ENCODE data around the gene PHACTR3. TPM values are rescaled to one million over a fixed set of nuclear protein-coding genes. Genes with fewer than 3 reads are reported as not detected.

PHACTR3 gene
- total RNA-seq, 2 experiments from 2014 or later = not detected

GRCh38 chr20:59818911-59819310 is 214.6 kb downstream of the PHACTR3 start:
- Mint-ChIP-seq H3K36me3 (ENCODE audit: low read depth) (no peaks in the 10 kb centered on the region), H3K9me3 (no peaks in the 10 kb centered on the region), H3K27ac (no peak overlapping the region), H3K4me3 (no peak overlapping the region), H3K4me1 (no peaks in the 10 kb centered on the region), H3K27me3 (no peaks in the 10 kb centered on the region)
- CTCF ChIA-PET = no interaction called here
- POLR2A ChIA-PET = no interaction called here
- peak; percentile 1 for DNase-seq

GRCh38 chr20:59819496-59820203 is 215.3 kb downstream of the PHACTR3 start:
- Mint-ChIP-seq H3K9me3 (no peaks in the 10 kb centered on the region), H3K4me3 (no peak overlapping the region), H3K4me1 (no peaks in the 10 kb centered on the region), H3K27ac (no peak overlapping the region), H3K27me3 (no peaks in the 10 kb centered on the region), H3K36me3 (ENCODE audit: low read depth) (no peaks in the 10 kb centered on the region)
- ChIA-PET CTCF (interaction anchor here (0.6 kb wide), 2 partner anchors 20 kb away, joined by 3 read pairs; no protein-coding TSS in a partner anchor), POLR2A (no interaction called here)
- peak; percentile 3 for DNase-seq

GRCh38 chr20:59820204-59821041 is 216.1 kb downstream of the PHACTR3 start:
- peak; percentile 3 for DNase-seq
- H3K27ac Mint-ChIP-seq = no peak overlapping the region
- ChIA-PET POLR2A (no interaction called here), CTCF (interaction anchor here (0.6 kb wide), 2 partner anchors 19 kb away, joined by 3 read pairs; no protein-coding TSS in a partner anchor)
- H3K27me3 Mint-ChIP-seq = no peaks in the 10 kb centered on the region
- no peak overlapping the region for H3K4me3 Mint-ChIP-seq
- H3K9me3 Mint-ChIP-seq = no peaks in the 10 kb centered on the region
- H3K4me1 Mint-ChIP-seq = no peaks in the 10 kb centered on the region
- H3K36me3 Mint-ChIP-seq (ENCODE audit: low read depth) = no peaks in the 10 kb centered on the region

GRCh38 chr20:59821201-59821600 is 216.9 kb downstream of the PHACTR3 start:
- H3K4me1 Mint-ChIP-seq = no peaks in the 10 kb centered on the region
- DNase-seq = peak; percentile 2
- ChIA-PET CTCF (no interaction called here), POLR2A (no interaction called here)
- H3K9me3 Mint-ChIP-seq = no peaks in the 10 kb centered on the region
- H3K27ac Mint-ChIP-seq = no peak overlapping the region
- no peak overlapping the region for H3K4me3 Mint-ChIP-seq
- H3K36me3 Mint-ChIP-seq (ENCODE audit: low read depth) = no peaks in the 10 kb centered on the region
- no peaks in the 10 kb centered on the region for H3K27me3 Mint-ChIP-seq

GRCh38 chr20:59821788-59822187 is 217.4 kb downstream of the PHACTR3 start:
- DNase-seq = peak; percentile 2
- CTCF ChIA-PET = no interaction called here
- H3K4me3 Mint-ChIP-seq = no peak overlapping the region
- H3K9me3 Mint-ChIP-seq = no peaks in the 10 kb centered on the region
- H3K4me1 Mint-ChIP-seq = no peaks in the 10 kb centered on the region
- no peaks in the 10 kb centered on the region for H3K36me3 Mint-ChIP-seq (ENCODE audit: low read depth)
- POLR2A ChIA-PET = no interaction called here
- H3K27ac Mint-ChIP-seq = no peak overlapping the region
- no peaks in the 10 kb centered on the region for H3K27me3 Mint-ChIP-seq

- no peaks in the 10 kb centered on the region for H3K9me3 Mint-ChIP-seq
- no peaks in the 10 kb centered on the region for H3K27me3 Mint-ChIP-seq
- H3K27ac Mint-ChIP-seq = no peak overlapping the region
- ChIA-PET POLR2A (no interaction called here), CTCF (no interaction called here)
- no peaks in the 10 kb centered on the region for H3K36me3 Mint-ChIP-seq (ENCODE audit: low read depth)
- H3K4me1 Mint-ChIP-seq = no peaks in the 10 kb centered on the region
- H3K4me3 Mint-ChIP-seq = no peak overlapping the region
- DNase-seq = peak; percentile 3
Measured at GRCh38 chr20:59822291-59823029, 218.1 kb downstream of the PHACTR3 start.

- Mint-ChIP-seq H3K27ac (no peak overlapping the region), H3K36me3 (ENCODE audit: low read depth) (no peaks in the 10 kb centered on the region), H3K27me3 (no peaks in the 10 kb centered on the region), H3K9me3 (no peaks in the 10 kb centered on the region), H3K4me3 (no peak overlapping the region), H3K4me1 (no peaks in the 10 kb centered on the region)
- CTCF ChIA-PET = no interaction called here
- no peak for DNase-seq
- POLR2A ChIA-PET = no interaction called here
Measured at GRCh38 chr20:59823030-59823423, 218.7 kb downstream of the PHACTR3 start.

GRCh38 chr20:59823491-59824259 is 219.3 kb downstream of the PHACTR3 start:
- Mint-ChIP-seq H3K36me3 (ENCODE audit: low read depth) (no peaks in the 10 kb centered on the region), H3K9me3 (no peaks in the 10 kb centered on the region), H3K4me3 (no peak overlapping the region), H3K4me1 (no peaks in the 10 kb centered on the region), H3K27ac (no peak overlapping the region), H3K27me3 (no peaks in the 10 kb centered on the region)
- CTCF ChIA-PET = no interaction called here
- no peak for DNase-seq
- POLR2A ChIA-PET = no interaction called here

GRCh38 chr20:59824711-59825562 is 220.6 kb downstream of the PHACTR3 start:
- Mint-ChIP-seq H3K4me1 (no peaks in the 10 kb centered on the region), H3K27me3 (no peaks in the 10 kb centered on the region), H3K4me3 (no peak overlapping the region), H3K36me3 (ENCODE audit: low read depth) (no peaks in the 10 kb centered on the region), H3K9me3 (no peaks in the 10 kb centered on the region), H3K27ac (no peak overlapping the region)
- no peak for DNase-seq
- ChIA-PET CTCF (no interaction called here), POLR2A (no interaction called here)

- H3K27me3 Mint-ChIP-seq = no peaks in the 10 kb centered on the region
- H3K4me1 Mint-ChIP-seq = no peaks in the 10 kb centered on the region
- H3K36me3 Mint-ChIP-seq (ENCODE audit: low read depth) = no peaks in the 10 kb centered on the region
- no peak overlapping the region for H3K4me3 Mint-ChIP-seq
- ChIA-PET CTCF (no interaction called here), POLR2A (no interaction called here)
- no peak overlapping the region for H3K27ac Mint-ChIP-seq
- no peaks in the 10 kb centered on the region for H3K9me3 Mint-ChIP-seq
- DNase-seq = no peak
Measured at GRCh38 chr20:59825563-59825920, 221.2 kb downstream of the PHACTR3 start.

GRCh38 chr20:59825944-59826759 is 221.8 kb downstream of the PHACTR3 start:
- Mint-ChIP-seq H3K9me3 (no peaks in the 10 kb centered on the region), H3K4me1 (no peaks in the 10 kb centered on the region), H3K27ac (no peak overlapping the region), H3K36me3 (ENCODE audit: low read depth) (no peaks in the 10 kb centered on the region), H3K27me3 (no peaks in the 10 kb centered on the region), H3K4me3 (no peak overlapping the region)
- ChIA-PET CTCF (no interaction called here), POLR2A (no interaction called here)
- no peak for DNase-seq

All from activated CD4-positive, alpha-beta T cell treated with anti-CD3 and anti-CD28 coated beads, Interleukin-2, amount 10 ng/mL, durations not matched to agents 7 days and 5 days (primary cell).